OCI-LY3 (cell line): Measurements from ENCODE around the gene RFK.

Experiments
- H2AFZ ChIP-seq: fragments of 200-600, 300-600 bp; shearing (Covaris generic); 2 replicates; pipeline ENCODE4 v1.6.0; 2014; ENCODE audit warnings: antibody characterized with exemption, low read depth, low read length
- H3K27ac ChIP-seq: fragments of 200-600, 300-600 bp; sonication (generic); 2 replicates; pipeline ENCODE4 v1.5.1; 2014; ENCODE audit warnings: mild to moderate bottlenecking, low read length, moderate library complexity, mixed read lengths
- H3K27me3 ChIP-seq: fragments of 200-600, 300-600 bp; sonication (generic); 2 replicates; pipeline ENCODE4 v1.6.1; 2014; ENCODE audit warnings: low read depth, low read length, mixed read lengths
- H3K36me3 ChIP-seq: fragments of 200-600, 300-600 bp; sonication (generic); replicated peaks from 2 replicates; pipeline ENCODE3; 2014; ENCODE audit warnings: low read depth, low read length, mixed read lengths
- H3K4me1 ChIP-seq: fragments of 300-600, 200-600 bp; sonication (generic); 2 replicates; pipeline ENCODE4 v1.6.1; 2014; ENCODE audit warnings: low read length, mixed read lengths
- H3K4me2 ChIP-seq: fragments of 200-600, 300-600 bp; sonication (generic); 2 replicates; pipeline ENCODE4 v1.6.1; 2014; ENCODE audit warnings: low read length, mixed read lengths
- H3K4me3 ChIP-seq: fragments of 300-600, 200-600 bp; sonication (generic); 2 replicates; pipeline ENCODE4 v1.5.1; 2014; ENCODE audit warnings: antibody characterized with exemption, mild to moderate bottlenecking, low read length, moderate library complexity
- H3K79me2 ChIP-seq: fragments of 300-600, 200-600 bp; shearing (Covaris generic); 2 replicates; pipeline ENCODE4 v1.6.1; 2014; ENCODE audit warnings: mild to moderate bottlenecking, low read length, mixed read lengths
- H3K9ac ChIP-seq: fragments of 300-600, 200-600 bp; shearing (Covaris generic); 2 replicates; pipeline ENCODE4 v1.6.0; 2014; ENCODE audit warnings: mild to moderate bottlenecking, low read length, moderate library complexity
- H3K9me3 ChIP-seq: fragments of 200-600, 300-600 bp; shearing (Covaris generic); 2 replicates; pipeline ENCODE4 v1.6.1; 2014; ENCODE audit warnings: low read length, mixed read lengths; ENCODE audit not compliant: insufficient read depth
- H4K20me1 ChIP-seq: fragments of 200-600, 300-600 bp; sonication (generic); 2 replicates; pipeline ENCODE4 v1.6.1; 2016; ENCODE audit warnings: low read length, mixed read lengths; ENCODE audit not compliant: insufficient read depth
- CTCF ChIP-seq: fragments of 200-600, 300-600 bp; sonication (generic); IDR thresholded peaks from 2 replicates; pipeline ENCODE4 v1.5.1; 2014; ENCODE audit warnings: antibody characterized with exemption, low read length, low read depth
- EZH2phosphoT487 ChIP-seq: fragments of 200-600 bp; shearing (Covaris generic); IDR thresholded peaks from 2 replicates; pipeline ENCODE4 v1.6.1; 2018; ENCODE audit warnings: antibody characterized with exemption, mixed run types, low read depth

Gene RFK

GRCh38 chr9:76433836-76434235 lies 39.6 kb upstream of the RFK start:
- no peak overlapping the region for H3K4me3 ChIP-seq
- no peaks in the 10 kb centered on the region for H3K36me3 ChIP-seq
- no peak overlapping the region for H3K9ac ChIP-seq
- H3K27me3 ChIP-seq = peaks cover 20% of the 10 kb centered on the region; the same call in 1 of the 2 replicates
- no peaks in the 10 kb centered on the region for H3K9me3 ChIP-seq
- no peak for TF ChIP-seq CTCF
- no peak for TF ChIP-seq EZH2phosphoT487
- no peaks in the 10 kb centered on the region for H3K79me2 ChIP-seq
- H3K4me2 ChIP-seq = no peak overlapping the region
- H4K20me1 ChIP-seq = no peaks in the 10 kb centered on the region
- peaks cover 8% of the 10 kb centered on the region for H3K4me1 ChIP-seq
- H3K27ac ChIP-seq = no peak overlapping the region
- H2AFZ ChIP-seq = no peak overlapping the region

- Histone ChIP-seq H3K27me3 (peaks cover 20% of the 10 kb centered on the region; the same call in 1 of the 2 replicates), H3K27ac (no peak overlapping the region), H3K4me3 (no peak overlapping the region), H3K36me3 (no peaks in the 10 kb centered on the region), H3K9me3 (no peaks in the 10 kb centered on the region), H3K9ac (no peak overlapping the region), H4K20me1 (no peaks in the 10 kb centered on the region), H3K79me2 (no peaks in the 10 kb centered on the region), H3K4me2 (no peak overlapping the region), H3K4me1 (peaks cover 4% of the 10 kb centered on the region), H2AFZ (no peak overlapping the region)
- no peak for TF ChIP-seq EZH2phosphoT487
- no peak for TF ChIP-seq CTCF
These were observed 39.2 kb upstream of the RFK start for GRCh38 chr9:76433406-76433805.

DNA sequence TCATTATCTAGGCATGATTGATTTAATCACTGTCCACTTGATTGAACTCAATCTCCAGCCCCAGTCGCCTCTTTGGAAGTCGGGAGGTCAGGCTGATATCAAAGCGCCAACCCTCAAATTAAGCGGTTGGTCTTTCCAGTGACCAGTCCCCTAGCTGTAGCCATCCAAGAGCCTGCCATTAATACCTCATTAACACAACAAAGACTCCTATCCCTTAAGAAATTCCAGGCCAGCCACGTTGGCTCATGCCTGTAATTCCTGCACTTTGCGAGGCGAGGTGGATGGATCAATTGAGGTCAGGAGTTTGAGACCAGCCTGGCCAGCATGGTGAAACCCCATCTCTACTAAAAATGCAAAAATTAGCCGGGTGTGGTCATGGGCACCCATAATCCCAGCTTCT lies 37.4 kb upstream of the RFK start:
- no peaks in the 10 kb centered on the region for H3K36me3 ChIP-seq
- TF ChIP-seq CTCF (no peak), EZH2phosphoT487 (no peak)

GRCh38 chr9:76426807-76427419 lies 32.7 kb upstream of the RFK start:
- H3K4me2 ChIP-seq = no peak overlapping the region
- no peak overlapping the region for H3K27ac ChIP-seq
- H3K4me3 ChIP-seq = no peak overlapping the region
- H3K9ac ChIP-seq = no peak overlapping the region
- no peak overlapping the region for H2AFZ ChIP-seq
- H4K20me1 ChIP-seq = no peaks in the 10 kb centered on the region
- no peaks in the 10 kb centered on the region for H3K4me1 ChIP-seq
- H3K27me3 ChIP-seq = peaks cover 2% of the 10 kb centered on the region; the same call in 1 of the 2 replicates
- TF ChIP-seq EZH2phosphoT487 (no peak), CTCF (no peak)
- H3K79me2 ChIP-seq = no peaks in the 10 kb centered on the region
- H3K36me3 ChIP-seq = no peaks in the 10 kb centered on the region
- H3K9me3 ChIP-seq = no peaks in the 10 kb centered on the region

More for the DNA sequence above, 37.4 kb upstream of the RFK start:
- Histone ChIP-seq H4K20me1 (no peaks in the 10 kb centered on the region), H2AFZ (no peak overlapping the region), H3K79me2 (no peaks in the 10 kb centered on the region), H3K4me3 (no peak overlapping the region), H3K4me1 (0 out of 2 replicates have a peak, but pooled peaks cover 2% of the 10 kb centered on the region), H3K9me3 (no peaks in the 10 kb centered on the region), H3K27ac (no peak overlapping the region), H3K4me2 (no peak overlapping the region), H3K9ac (no peak overlapping the region), H3K27me3 (peaks cover 13% of the 10 kb centered on the region; the same call in 1 of the 2 replicates)
